ENCODE results near the gene ABHD1.
"Not testable (repeated sequence)": the region's sequence is repeated elsewhere in the genome, so short reads cannot be mapped to it uniquely, and the experiment has no call there.

Gene ABHD1

DNA sequence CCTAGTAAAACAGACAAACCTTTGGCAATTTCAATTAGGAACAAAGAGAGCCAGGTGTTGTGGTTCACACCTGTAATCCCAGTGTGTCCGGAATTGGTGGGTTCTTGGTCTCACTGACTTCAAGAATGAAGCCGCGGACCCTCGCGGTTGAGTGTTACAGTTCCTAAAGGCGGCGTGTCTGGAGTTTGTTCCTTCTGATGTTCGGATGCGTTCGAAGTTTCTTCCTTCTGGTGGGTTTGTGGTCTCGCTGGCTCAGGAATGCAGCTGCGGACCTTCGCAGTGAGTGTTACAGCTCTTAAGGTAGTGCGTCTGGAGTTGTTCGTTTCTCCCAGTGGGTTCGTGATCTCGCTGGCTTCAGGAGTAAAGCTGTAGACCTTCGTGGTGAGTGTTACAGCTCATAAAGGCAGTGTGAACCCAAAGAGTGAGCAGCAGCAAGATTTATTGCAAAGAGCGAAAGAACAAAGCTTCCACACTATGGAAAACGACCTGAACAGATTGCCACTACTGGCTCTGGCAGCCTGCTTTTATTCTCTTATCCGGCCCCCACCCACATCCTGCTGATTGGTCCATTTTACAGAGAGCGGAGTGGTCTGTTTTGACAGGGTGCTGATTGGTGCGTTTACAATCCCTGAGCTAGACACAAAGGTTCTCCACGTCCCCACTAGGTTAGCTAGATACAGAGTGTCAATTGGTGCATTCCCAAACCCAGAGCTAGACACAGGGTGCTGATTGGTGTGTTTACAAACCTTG, 12.8 kb upstream of the ABHD1 start:
- DNase-seq = not testable (repeated sequence)

- not testable (repeated sequence) for DNase-seq
Observed at GRCh38 chr2:27111392-27112078, 12.1 kb upstream of the ABHD1 start.

DNA sequence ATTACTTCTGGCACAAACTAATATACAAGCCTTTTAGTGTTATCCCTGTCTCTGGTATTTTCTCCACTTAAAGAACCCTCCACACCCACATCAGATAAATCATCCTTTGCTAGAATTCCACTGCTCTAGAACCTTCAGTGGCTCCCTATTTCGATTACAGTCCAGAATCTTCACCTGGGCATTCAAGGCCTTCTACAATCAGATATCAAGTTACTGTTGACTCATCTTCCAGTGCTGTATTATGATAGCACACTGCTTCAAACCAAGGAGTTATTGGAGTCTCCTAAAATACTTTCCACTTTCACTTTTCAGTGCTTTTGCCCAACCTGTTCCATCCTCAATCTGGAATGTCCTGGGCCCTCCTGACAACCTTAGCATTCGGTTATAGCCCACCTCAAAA, 8.1 kb upstream of the ABHD1 start:
- no peak for DNase-seq

DNA sequence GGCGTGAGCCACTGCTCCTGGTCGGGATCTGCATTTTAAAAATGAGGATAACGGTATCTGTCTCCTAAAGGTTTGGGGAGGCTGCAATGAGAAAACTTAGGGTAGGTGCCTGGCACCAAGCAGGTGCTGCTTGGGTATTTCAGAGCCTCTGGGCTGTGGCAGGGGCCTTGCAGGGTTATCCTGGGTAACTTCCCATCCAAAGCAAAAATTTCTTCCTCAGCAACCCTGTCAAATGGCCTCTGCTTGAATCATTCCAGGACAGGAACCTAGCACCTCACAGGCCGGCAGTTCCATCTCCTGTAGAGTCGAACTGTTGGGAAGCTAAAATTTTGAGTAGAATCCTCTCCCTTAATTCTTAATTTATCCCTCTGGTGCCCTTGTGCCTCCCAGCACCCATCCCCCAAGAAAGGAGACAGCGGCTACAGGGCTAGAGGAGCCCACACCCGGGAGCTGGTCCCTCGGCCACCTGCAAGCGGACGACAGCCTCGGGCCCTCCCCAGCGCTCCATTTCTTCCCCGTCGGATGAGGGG, 5.6 kb upstream of the ABHD1 start:
- no peak for DNase-seq

GRCh38 chr2:27118525-27119329, 4.9 kb upstream of the ABHD1 start, which contains the start of gene CGREF1:
TSS of gene CGREF1 (minus strand) at chr2:27119128. CDS start at chr2:27104366, 14,762 bp downstream.
- DNase-seq = peak in 2 of 4 experiments; percentile 22 to 41

- not testable (repeated sequence) for DNase-seq
Observed at GRCh38 chr2:27119330-27119670, 4.3 kb upstream of the ABHD1 start.

GRCh38 chr2:27121906-27122305, 1.7 kb upstream of the ABHD1 start:
- DNase-seq = peak in 3 of 4 experiments; percentile 29 to 50 (median 49)

- no peak for DNase-seq
Observed at GRCh38 chr2:27122791-27123190, 824 bp upstream of the ABHD1 start.

- no peak for DNase-seq
Observed at GRCh38 chr2:27125104-27125503, 1.5 kb downstream of the ABHD1 start.

DNA sequence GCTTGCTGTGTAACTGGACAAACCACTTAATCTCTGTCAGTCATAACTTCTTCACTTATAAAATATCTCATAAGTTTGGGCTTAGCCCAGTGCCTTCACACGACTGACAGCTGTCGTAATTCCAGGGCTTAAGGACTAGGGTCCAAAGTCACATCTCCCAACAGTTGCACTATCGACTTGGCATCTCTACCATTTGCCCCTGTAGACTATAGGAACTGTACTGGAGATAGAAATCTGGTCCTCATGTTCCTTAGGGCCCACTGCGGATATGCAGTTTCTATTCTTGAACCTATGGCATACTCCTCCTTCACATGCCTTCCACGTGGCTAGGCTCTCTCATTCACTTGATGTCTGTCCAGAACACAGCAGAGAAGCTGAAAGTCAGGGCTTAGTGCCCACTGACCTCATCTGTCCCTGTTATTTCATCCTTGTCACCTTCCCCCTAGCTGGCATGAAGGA, 2.7 kb downstream of the ABHD1 start:
- DNase-seq = no peak

GRCh38 chr2:27127883-27128667, 4.5 kb downstream of the ABHD1 start:
- DNase-seq = no peak

DNA sequence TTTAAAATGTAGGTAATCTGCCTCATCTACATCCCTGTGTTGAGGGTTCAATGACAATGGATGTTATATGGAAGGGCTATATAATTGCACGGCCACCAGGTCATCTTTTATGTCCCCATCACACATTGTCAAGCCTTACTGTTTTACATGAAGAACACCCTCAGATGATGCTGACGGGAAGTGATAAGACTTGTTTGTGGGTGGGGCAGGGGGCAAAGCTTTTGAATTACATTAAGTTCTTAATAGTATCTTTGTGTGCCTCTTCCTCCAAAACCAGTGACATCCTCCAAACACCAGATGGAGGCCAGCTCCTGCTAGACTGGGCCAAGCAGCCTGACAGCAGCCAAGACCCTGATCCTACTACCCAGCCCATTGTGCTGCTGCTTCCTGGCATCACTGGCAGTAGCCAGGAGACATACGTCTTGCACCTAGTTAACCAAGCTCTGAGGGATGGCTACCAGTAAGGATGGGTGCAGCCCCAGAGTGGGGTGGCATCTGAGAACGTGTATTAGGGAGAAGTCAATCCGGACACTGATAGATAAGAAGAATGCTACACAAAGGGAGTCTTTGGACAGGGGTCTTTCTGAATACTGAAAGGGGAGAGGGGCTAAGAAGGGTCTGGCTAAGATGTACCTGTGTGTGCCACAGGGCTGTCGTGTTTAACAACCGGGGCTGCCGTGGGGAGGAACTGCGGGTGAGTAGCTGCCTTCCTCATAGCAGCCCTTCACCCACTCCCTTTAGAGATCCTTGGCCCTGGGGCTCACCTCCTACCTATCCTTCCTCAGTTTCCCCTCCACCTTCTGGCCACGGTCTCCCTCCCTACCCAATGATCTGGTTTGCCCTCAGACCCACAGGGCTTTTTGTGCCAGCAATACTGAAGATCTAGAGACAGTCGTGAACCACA, 5.3 kb downstream of the ABHD1 start:
- no peak for DNase-seq

GRCh38 chr2:27130396-27130795, 6.8 kb downstream of the ABHD1 start:
- DNase-seq = no peak

- DNase-seq = no peak
Observed at GRCh38 chr2:27131429-27131828, 7.8 kb downstream of the ABHD1 start.

- peak; percentile 37 to 61 (median 52) for DNase-seq
Observed at GRCh38 chr2:27133195-27133875, 9.7 kb downstream of the ABHD1 start.

DNA sequence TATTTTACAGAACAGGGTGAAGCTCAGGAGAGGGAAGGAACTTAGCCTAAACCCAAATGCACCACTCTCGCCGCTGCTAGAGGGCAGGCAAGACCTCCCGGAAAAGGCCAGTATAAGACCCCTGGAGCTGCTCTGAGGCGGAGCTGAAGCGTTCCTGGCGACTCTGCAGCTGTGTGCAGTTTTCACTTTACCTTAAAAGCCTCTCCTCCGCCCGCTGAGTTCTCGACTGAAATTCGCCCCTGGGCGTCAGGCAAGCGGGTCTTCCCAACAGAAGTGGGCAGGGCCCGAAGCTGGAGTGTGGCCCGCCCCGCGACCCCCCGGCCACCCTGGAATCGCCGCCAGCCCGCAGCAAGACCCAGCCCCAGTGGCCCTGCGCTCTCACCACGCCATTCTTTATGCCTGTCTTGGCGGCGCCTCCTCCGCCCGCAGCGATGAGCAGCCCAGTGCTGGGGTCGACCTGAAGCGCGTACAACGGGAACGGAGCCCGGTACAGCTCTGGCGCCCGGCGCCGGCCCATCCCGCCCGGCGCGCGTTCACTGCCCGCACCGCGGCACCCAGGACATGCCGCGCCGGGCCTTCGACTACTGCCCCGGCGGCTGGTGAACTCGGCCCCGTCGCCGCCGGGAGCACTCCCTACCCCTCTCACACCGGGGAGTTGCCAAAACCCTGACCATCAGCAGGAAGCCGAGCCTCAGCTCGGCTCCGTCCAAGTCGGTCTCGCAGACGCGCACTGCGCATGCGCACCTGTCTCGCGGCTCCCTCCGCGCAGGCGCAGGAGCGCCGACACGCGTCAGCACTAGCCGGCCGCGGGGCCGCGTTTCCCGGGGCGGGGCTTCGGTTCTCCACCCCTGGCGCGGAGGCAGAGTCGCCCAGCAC, 10.5 kb downstream of the ABHD1 start, which contains the start of gene PREB:
Gene PREB, minus strand, starts transcription at position 732 of the 876 bp plus-strand sequence. Its CDS starts 215 bp downstream, at position 517.
- peak; percentile 99 to 100 (median 100) for DNase-seq

DNA sequence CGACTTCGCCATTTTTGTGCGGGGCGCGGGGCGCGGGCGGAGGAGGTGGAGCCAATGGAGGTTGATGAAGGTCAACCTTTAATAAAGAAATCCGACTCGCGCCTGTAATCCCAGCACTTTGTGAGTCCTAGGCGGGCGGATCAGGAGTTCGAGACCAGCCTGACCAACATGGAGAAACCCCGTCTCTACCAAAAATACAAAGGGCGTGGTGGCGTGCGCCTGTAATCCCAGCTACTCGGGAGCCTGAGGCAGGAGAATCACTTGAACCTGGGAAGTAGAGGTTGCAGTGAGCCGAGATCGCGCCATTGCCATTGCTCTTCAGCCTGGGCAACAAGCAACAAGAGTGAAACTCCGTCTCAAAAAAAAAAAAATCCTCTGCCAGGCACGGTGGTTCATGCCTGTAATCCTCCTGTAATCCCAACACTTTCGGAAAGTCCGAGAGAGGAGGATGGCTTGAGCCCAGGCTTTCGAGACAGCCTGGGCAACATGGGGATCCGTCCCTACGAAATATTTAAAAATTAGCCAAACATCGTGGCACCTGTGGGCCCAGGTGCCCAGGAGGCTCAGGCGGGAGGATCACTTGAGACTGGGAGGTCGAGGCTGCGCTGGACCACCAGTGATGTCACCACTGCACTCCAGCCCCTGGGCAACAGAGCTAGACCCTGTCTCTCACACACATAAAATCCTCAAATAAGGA, 11.3 kb downstream of the ABHD1 start:
- no peak for DNase-seq

DNA sequence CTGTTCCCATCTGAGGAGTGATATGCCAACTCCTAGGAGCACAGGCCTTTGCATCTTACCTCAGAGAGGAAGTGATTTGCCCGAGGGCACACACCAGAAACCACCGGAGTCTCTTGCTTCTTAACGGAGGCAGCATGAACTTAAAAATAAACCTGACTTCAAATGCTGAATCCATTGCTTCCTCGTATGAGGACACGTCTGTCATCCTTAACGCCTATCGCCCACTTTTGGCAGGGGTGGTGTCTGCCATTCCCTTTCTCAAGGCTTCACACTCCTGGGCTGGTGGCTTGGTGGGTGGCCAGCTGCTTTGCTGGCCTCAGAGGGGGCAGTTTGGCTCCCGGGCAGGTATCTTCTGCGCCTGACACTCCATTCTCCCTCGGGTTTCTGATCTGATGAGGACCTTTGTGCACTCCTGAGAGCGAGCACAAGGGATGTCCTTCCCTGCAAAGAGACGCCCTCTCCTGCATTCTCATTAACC, 11.9 kb downstream of the ABHD1 start:
- peak; percentile 16 to 41 (median 30) for DNase-seq
